GM12891 (cell line): ENCODE measurements around the gene STC2.

Experiments used
- POLR2A ChIP-seq: IDR thresholded peaks from 2 replicates; pipeline ENCODE4 v1.6.1; 2011; ENCODE audit warnings: low read depth, low read length, control low read depth
- POLR2AphosphoS5 ChIP-seq: IDR thresholded peaks from 2 replicates; pipeline ENCODE4 v1.6.1; 2011; ENCODE audit warnings: low read depth, low read length, control low read depth
- SPI1 ChIP-seq: IDR thresholded peaks from 2 replicates; pipeline ENCODE4 v1.6.1; 2011; ENCODE audit warnings: low read depth, low read length, control low read depth
- TAF1 ChIP-seq: IDR thresholded peaks from 2 replicates; pipeline ENCODE4 v1.6.1; 2011; ENCODE audit warnings: low read depth, low read length, control low read depth

GRCh38 chr5:173327084-173327947, 898 bp downstream of the STC2 start:
- no peak for TF ChIP-seq SPI1
- TF ChIP-seq POLR2A: no peak
- no peak for TF ChIP-seq POLR2AphosphoS5
- no peak for TF ChIP-seq TAF1
